Thyroid gland (tissue), 4 donors: Measurements from ENCODE around the gene KICS2.

Experiments used
- POLR2A ChIP-seq, 2 donors: fragments of 450-650 bp; IDR thresholded peaks; one replicate each; pipeline ENCODE4 v1.6.1; 2017; ENCODE audit warnings: antibody characterized with exemption in 2 of 2, mild to moderate bottlenecking in 2 of 2, moderate library complexity in 1 of 2
- TF ChIP-seq, protein P1 (sequence below), 6 experiments: fragments of 200-600 bp in 3 of 6; fragments of 450-650 bp in 3 of 6; sonication (generic) in 3 of 6; IDR thresholded peaks; one replicate each; pipeline ENCODE4 v1.5.1; 2016 to 2019; ENCODE audit warnings: antibody characterized with exemption in 6 of 6, mild to moderate bottlenecking in 2 of 6, inconsistent platforms in 1 of 6, moderate library complexity in 1 of 6

DNA sequence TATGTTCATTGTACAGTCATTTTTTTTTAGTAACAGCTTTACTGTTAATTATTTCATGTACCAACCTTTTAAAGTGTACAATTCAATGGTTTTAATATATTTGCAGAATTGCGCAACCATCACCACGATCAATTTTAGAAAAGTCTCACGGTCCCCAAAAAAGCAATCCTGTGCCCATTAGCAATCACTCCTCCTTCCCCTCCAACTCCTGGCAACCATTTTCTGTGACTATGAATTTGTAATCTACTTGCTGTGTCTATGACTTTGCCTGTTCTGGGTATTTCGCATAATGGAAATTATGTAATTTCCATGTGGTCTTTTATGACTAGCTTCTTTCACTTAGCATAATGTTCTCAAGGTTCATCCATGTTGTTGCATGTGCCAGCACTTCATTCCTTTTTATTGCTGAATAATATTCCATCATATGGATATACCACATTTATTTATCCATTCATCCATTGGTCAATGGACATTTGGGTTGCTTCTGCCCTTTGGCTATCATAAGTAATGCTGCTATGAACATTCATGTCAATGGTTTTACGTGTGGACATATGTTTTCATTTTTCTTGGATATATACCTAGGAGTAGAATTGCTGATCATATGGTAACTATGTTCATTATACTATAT is 9.9 kb downstream of the KICS2 start:
- TF ChIP-seq, protein P1, sequence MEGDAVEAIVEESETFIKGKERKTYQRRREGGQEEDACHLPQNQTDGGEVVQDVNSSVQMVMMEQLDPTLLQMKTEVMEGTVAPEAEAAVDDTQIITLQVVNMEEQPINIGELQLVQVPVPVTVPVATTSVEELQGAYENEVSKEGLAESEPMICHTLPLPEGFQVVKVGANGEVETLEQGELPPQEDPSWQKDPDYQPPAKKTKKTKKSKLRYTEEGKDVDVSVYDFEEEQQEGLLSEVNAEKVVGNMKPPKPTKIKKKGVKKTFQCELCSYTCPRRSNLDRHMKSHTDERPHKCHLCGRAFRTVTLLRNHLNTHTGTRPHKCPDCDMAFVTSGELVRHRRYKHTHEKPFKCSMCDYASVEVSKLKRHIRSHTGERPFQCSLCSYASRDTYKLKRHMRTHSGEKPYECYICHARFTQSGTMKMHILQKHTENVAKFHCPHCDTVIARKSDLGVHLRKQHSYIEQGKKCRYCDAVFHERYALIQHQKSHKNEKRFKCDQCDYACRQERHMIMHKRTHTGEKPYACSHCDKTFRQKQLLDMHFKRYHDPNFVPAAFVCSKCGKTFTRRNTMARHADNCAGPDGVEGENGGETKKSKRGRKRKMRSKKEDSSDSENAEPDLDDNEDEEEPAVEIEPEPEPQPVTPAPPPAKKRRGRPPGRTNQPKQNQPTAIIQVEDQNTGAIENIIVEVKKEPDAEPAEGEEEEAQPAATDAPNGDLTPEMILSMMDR (IDR thresholded peaks at IDR 0.05) = no peak
- no peak for TF ChIP-seq POLR2A (IDR thresholded peaks at IDR 0.05)
